ENCODE data around the gene TECTB.

Gene TECTB

GRCh38 chr10:112314822-112315474 lies 31.7 kb downstream of the TECTB start:
- peak; percentile 98 for ATAC-seq (ENCODE audit: insufficient read depth, low read depth)
- H4K20me1 ChIP-seq (ENCODE audit: insufficient read depth, low read length), result no peaks in the 10 kb centered on the region
- H2AFZ ChIP-seq (ENCODE audit: low read depth, low read length), result no peak overlapping the region

GRCh38 chr10:112327678-112328077 lies 44.5 kb downstream of the TECTB start:
- no peak overlapping the region for H3K4me2 ChIP-seq (ENCODE audit: insufficient read depth, low read length)
- no peaks in the 10 kb centered on the region for H4K20me1 ChIP-seq (ENCODE audit: insufficient read depth, low read length)
- H3K27ac ChIP-seq (ENCODE audit: low read length), result no peak overlapping the region
- H3K4me1 ChIP-seq (ENCODE audit: insufficient read depth, low read length), result no peaks in the 10 kb centered on the region
- no peak overlapping the region for H3K9ac ChIP-seq (ENCODE audit: low read depth, low read length)
- H2AFZ ChIP-seq (ENCODE audit: low read depth, low read length), result no peak overlapping the region
- no peaks in the 10 kb centered on the region for H3K9me3 ChIP-seq (ENCODE audit: insufficient read depth, low read length, severe bottlenecking)
- TF ChIP-seq EZH2 (IDR thresholded peaks at IDR 0.05; ENCODE audit: borderline replicate concordance, low read depth, low read length, severe bottlenecking), result no peak
- TF ChIP-seq, protein P1, sequence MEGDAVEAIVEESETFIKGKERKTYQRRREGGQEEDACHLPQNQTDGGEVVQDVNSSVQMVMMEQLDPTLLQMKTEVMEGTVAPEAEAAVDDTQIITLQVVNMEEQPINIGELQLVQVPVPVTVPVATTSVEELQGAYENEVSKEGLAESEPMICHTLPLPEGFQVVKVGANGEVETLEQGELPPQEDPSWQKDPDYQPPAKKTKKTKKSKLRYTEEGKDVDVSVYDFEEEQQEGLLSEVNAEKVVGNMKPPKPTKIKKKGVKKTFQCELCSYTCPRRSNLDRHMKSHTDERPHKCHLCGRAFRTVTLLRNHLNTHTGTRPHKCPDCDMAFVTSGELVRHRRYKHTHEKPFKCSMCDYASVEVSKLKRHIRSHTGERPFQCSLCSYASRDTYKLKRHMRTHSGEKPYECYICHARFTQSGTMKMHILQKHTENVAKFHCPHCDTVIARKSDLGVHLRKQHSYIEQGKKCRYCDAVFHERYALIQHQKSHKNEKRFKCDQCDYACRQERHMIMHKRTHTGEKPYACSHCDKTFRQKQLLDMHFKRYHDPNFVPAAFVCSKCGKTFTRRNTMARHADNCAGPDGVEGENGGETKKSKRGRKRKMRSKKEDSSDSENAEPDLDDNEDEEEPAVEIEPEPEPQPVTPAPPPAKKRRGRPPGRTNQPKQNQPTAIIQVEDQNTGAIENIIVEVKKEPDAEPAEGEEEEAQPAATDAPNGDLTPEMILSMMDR (IDR thresholded peaks at IDR 0.05; ENCODE audit: borderline replicate concordance, extremely low read depth, low read length, poor library complexity, severe bottlenecking), result no peak
- ATAC-seq (ENCODE audit: insufficient read depth, low read depth), result no peak
- no peaks in the 10 kb centered on the region for H3K36me3 ChIP-seq (ENCODE audit: insufficient read depth, low read length)
- H3K79me2 ChIP-seq (ENCODE audit: insufficient read depth, low read length), result no peaks in the 10 kb centered on the region
- H3K27me3 ChIP-seq (ENCODE audit: insufficient read depth, low read length, poor library complexity), result peaks cover 15% of the 10 kb centered on the region
- DNase-seq, result no peak
- H3K4me3 ChIP-seq (ENCODE audit: low read depth in 1 of 2, low read length in 2 of 2), result no peak overlapping the region

More at GRCh38 chr10:112314822-112315474, 31.7 kb downstream of the TECTB start:
- H3K4me2 ChIP-seq (ENCODE audit: insufficient read depth, low read length), result no peak overlapping the region
- DNase-seq, result peak; percentile 71
- no peaks in the 10 kb centered on the region for H3K79me2 ChIP-seq (ENCODE audit: insufficient read depth, low read length)
- TF ChIP-seq, protein P1 (IDR thresholded peaks at IDR 0.05; ENCODE audit: borderline replicate concordance, extremely low read depth, low read length, poor library complexity, severe bottlenecking), result peak; percentile 94
- no peak for TF ChIP-seq EZH2 (IDR thresholded peaks at IDR 0.05; ENCODE audit: borderline replicate concordance, low read depth, low read length, severe bottlenecking)
- H3K4me3 ChIP-seq (ENCODE audit: low read depth in 1 of 2, low read length in 2 of 2), result no peak overlapping the region
- H3K9ac ChIP-seq (ENCODE audit: low read depth, low read length), result no peak overlapping the region
- H3K36me3 ChIP-seq (ENCODE audit: insufficient read depth, low read length), result no peaks in the 10 kb centered on the region
- peaks cover 27% of the 10 kb centered on the region for H3K27me3 ChIP-seq (ENCODE audit: insufficient read depth, low read length, poor library complexity)
- H3K27ac ChIP-seq (ENCODE audit: low read length), result no peak overlapping the region
- H3K4me1 ChIP-seq (ENCODE audit: insufficient read depth, low read length), result no peaks in the 10 kb centered on the region
- no peaks in the 10 kb centered on the region for H3K9me3 ChIP-seq (ENCODE audit: insufficient read depth, low read length, severe bottlenecking)

DNA sequence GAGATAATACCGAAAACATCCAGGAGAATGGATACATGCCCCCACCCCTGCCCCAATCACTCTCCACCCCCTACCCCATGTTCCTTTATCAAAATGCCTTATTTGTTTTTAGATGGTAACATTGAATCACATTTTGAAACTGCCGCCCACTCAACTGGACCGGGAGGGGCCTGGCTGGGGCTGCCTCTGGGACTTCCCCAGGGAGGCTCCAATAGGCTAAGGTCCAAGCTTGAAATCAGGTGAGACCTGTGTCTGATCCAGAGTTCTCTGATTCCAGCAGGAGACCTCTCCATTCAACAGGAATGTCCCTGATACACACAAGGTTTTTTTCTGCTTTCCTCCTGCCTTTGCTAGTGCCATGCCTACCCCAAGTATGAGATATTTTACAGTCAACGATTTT lies 47.0 kb downstream of the TECTB start:
- Histone ChIP-seq H4K20me1 (ENCODE audit: insufficient read depth, low read length) (no peaks in the 10 kb centered on the region), H3K36me3 (ENCODE audit: insufficient read depth, low read length) (no peaks in the 10 kb centered on the region), H3K27me3 (ENCODE audit: insufficient read depth, low read length, poor library complexity) (peaks cover 18% of the 10 kb centered on the region), H2AFZ (ENCODE audit: low read depth, low read length) (no peak overlapping the region), H3K9ac (ENCODE audit: low read depth, low read length) (no peak overlapping the region), H3K4me2 (ENCODE audit: insufficient read depth, low read length) (no peak overlapping the region), H3K4me1 (ENCODE audit: insufficient read depth, low read length) (no peaks in the 10 kb centered on the region), H3K4me3 (ENCODE audit: low read depth in 1 of 2, low read length in 2 of 2) (no peak overlapping the region), H3K79me2 (ENCODE audit: insufficient read depth, low read length) (no peaks in the 10 kb centered on the region), H3K9me3 (ENCODE audit: insufficient read depth, low read length, severe bottlenecking) (no peaks in the 10 kb centered on the region), H3K27ac (ENCODE audit: low read length) (no peak overlapping the region)
- ATAC-seq (ENCODE audit: insufficient read depth, low read depth) (no peak), DNase-seq (no peak)
- no peak for TF ChIP-seq EZH2 (IDR thresholded peaks at IDR 0.05; ENCODE audit: borderline replicate concordance, low read depth, low read length, severe bottlenecking)
- TF ChIP-seq, protein P1 (IDR thresholded peaks at IDR 0.05; ENCODE audit: borderline replicate concordance, extremely low read depth, low read length, poor library complexity, severe bottlenecking), result no peak

All from DND-41 (cell line).